ENCODE measurements around the gene SNPH. TPM values are rescaled to one million over a fixed set of nuclear protein-coding genes. Genes with fewer than 3 reads are reported as not detected.
"Not testable (repeated sequence)": the region's sequence is repeated elsewhere in the genome, so short reads cannot be mapped to it uniquely, and the experiment has no call there.

Gene SNPH, protein sequence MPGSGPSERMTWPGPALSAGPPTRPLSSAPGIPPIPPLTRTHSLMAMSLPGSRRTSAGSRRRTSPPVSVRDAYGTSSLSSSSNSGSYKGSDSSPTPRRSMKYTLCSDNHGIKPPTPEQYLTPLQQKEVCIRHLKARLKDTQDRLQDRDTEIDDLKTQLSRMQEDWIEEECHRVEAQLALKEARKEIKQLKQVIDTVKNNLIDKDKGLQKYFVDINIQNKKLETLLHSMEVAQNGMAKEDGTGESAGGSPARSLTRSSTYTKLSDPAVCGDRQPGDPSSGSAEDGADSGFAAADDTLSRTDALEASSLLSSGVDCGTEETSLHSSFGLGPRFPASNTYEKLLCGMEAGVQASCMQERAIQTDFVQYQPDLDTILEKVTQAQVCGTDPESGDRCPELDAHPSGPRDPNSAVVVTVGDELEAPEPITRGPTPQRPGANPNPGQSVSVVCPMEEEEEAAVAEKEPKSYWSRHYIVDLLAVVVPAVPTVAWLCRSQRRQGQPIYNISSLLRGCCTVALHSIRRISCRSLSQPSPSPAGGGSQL
- total RNA-seq, result 1 to 10 TPM in 3 of 4 donors, under 1 TPM in 1; 0.89 to 3.8 (median 2.5) TPM

DNA sequence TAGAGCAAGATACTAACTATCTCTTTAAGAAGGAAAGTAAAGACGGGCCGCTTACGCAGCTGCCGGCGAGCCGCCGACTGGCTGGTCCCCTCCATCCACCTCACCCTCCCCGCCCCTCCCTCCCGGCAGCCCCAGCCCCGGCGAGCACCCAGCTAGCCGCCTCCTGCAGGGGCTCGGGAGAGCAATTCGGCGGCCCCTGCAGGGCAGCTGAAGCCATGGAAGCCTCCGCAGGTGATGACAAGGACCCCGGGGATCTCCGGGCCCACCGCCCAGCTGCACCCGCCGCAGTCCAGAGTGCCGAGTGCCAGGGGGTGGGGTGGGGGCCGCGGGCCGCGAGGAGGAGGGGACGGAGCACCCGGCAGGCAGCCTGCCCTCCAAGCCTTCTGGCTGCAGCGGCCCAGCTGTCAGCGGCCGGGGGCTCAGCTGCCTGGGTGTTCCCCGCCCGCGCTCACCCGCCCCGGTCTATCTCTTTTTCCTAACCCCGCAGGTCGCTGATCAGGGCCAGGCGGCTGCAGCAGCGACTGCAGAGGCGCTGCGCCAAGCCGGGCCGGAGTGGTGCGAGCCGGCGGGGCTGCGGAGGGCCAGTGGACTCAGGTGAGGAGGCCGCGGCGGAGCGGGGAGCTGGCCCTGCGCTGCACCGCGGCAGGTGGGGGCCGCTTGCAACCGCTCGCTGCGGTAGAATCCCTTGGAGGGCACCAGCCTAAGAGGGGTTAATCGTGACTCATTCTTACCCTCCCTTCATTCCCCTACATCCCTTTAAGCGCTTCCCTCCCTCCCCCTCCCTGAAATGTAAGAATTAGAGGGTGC, at the start of gene SNPH:
Gene SNPH (plus strand): TSS at position 128 of the 807 bp plus-strand sequence. CDS start 29,946 bp downstream, outside the sequence.
- Histone ChIP-seq H3K27ac (peak within 1 kb of the TSS; percentile 3), H3K4me3 (peak within 1 kb of the TSS; percentile 92), H3K4me1 (peaks cover 18% of the 10 kb centered on the region), H3K36me3 (no peaks in the 10 kb centered on the region), H3K27me3 (no peaks in the 10 kb centered on the region), H3K9me3 (no peaks in the 10 kb centered on the region)
- TF ChIP-seq POLR2AphosphoS5 (IDR thresholded peaks at IDR 0.05) (no peak), POLR2A (IDR thresholded peaks at IDR 0.05) (no peak), EP300 (IDR thresholded peaks at IDR 0.05) (no peak)
- TF ChIP-seq, protein P1, sequence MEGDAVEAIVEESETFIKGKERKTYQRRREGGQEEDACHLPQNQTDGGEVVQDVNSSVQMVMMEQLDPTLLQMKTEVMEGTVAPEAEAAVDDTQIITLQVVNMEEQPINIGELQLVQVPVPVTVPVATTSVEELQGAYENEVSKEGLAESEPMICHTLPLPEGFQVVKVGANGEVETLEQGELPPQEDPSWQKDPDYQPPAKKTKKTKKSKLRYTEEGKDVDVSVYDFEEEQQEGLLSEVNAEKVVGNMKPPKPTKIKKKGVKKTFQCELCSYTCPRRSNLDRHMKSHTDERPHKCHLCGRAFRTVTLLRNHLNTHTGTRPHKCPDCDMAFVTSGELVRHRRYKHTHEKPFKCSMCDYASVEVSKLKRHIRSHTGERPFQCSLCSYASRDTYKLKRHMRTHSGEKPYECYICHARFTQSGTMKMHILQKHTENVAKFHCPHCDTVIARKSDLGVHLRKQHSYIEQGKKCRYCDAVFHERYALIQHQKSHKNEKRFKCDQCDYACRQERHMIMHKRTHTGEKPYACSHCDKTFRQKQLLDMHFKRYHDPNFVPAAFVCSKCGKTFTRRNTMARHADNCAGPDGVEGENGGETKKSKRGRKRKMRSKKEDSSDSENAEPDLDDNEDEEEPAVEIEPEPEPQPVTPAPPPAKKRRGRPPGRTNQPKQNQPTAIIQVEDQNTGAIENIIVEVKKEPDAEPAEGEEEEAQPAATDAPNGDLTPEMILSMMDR (IDR thresholded peaks at IDR 0.05), result no peak
- DNase-seq (ENCODE audit: low spot score in 2 of 2), result peak in 1 of 2 donors; percentile 78
- 0% methylated on average over 18 of the region's 61 CpGs for WGBS

DNA sequence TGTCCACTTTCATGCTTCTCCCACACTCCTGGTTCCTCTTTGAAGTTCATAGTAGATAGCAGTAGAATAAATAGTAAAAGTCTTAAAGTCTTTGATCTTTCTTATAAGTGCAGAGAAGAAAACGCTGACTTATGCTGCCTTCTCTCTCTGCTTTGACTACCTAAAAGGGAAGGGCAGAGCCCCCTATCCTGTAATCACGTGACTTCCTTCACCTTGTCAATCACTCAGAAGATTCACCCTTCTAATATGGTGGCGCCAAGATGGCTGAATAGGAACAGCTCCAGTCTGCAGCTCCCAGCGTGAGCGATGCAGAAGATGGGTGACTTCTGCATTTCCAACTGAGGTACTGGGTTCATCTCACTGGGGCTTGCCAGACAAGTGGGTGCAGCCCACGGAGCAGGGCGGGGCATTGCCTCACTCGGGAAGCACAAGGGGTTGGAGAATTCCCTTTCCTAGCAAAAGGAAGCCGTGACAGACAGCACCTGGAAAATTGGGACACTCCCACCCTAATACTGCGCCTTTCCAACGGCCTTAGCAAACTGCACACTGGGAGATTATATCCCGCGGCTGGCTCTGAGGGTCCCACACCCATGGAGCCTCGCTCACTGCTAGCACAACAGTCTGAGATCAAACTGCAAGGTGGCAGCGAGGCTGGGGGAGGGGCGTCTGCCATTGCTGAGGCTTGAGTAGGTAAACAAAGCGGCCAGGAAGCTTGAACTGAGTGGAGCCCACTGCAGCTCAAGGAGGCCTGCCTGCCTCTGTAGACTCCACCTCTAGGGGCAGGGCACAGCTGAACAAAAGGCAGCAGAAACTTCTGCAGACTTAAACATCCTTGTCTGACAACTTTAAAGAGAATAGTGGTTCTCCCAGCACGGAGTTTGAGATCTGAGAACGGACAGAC, 49.3 kb upstream of the SNPH start:
- 77% methylated on average over 14 of the region's 19 CpGs for WGBS
- H3K4me3 ChIP-seq; DNase-seq (ENCODE audit: low spot score in 2 of 2): not testable (repeated sequence)

DNA sequence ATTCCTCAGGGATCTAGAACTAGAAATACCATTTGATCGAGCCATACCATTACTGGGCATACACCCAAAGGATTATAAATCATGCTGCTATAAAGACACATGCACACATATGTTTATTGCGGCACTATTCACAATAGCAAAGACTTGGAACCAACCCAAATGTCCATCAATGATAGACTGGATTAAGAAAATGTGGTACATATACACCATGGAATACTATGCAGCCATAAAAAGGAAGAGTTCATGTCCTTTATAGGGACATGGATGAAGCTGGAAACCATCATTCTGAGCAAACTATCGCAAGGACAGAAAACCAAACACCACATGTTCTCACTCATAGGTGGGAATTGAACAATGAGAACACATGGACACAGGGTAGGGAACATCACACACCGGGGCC, 43.3 kb upstream of the SNPH start:
- 70% methylated on average over 4 of the region's 4 CpGs for WGBS
- DNase-seq (ENCODE audit: low spot score in 2 of 2), result not testable (repeated sequence)

More for the DNA sequence above, 49.3 kb upstream of the SNPH start:
- not testable (repeated sequence) for H3K36me3 ChIP-seq, H3K4me1 ChIP-seq, H3K9me3 ChIP-seq, H3K27ac ChIP-seq
- peaks cover 13% of the 10 kb centered on the region for H3K27me3 ChIP-seq

DNA sequence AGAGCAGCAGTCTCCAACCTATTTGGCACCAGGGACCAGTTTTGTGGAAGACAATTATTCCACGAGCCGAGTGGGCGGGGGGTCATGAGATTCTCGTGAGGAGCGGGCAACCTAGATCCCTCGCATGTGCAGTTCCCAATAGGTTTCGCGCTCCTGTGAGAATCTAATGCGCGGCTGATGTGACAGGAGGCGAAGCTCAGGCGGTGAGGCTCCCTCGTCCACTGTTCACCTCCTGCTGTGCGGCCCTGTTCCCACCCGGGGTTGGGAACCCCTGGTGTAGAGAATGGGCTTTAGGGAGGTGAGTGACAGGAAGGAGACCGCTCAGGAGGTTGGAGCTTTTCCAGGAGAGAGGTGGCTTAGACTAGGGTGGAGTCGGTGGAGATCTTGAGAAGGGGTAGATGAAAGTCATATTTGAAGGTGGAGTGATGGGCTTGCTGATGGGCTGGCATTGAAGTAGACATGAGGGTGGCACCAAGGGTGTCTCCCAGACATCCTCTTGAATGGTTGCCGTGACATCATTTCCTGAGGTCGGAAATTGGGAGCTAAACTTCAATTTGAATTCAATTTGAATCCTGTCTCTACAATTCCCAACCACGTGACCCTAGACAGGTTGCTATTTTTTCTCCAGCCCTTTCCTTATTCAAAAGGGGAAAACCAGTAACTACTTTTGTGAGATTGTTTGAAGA, 41.7 kb upstream of the SNPH start:
- 83% methylated on average over 20 of the region's 20 CpGs for WGBS
- DNase-seq (ENCODE audit: low spot score in 2 of 2), result no peak
- no peaks in the 10 kb centered on the region for H3K9me3 ChIP-seq
- H3K27ac ChIP-seq, result no peak overlapping the region
- H3K27me3 ChIP-seq, result peaks cover 33% of the 10 kb centered on the region
- TF ChIP-seq POLR2A (IDR thresholded peaks at IDR 0.05), result no peak
- H3K4me3 ChIP-seq, result no peak overlapping the region
- no peaks in the 10 kb centered on the region for H3K36me3 ChIP-seq
- H3K4me1 ChIP-seq, result peaks cover 18% of the 10 kb centered on the region

More for the DNA sequence above, 43.3 kb upstream of the SNPH start:
- not testable (repeated sequence) for H3K36me3 ChIP-seq, H3K4me3 ChIP-seq, H3K9me3 ChIP-seq, H3K27ac ChIP-seq
- peaks cover 18% of the 10 kb centered on the region for H3K4me1 ChIP-seq
- peaks cover 17% of the 10 kb centered on the region for H3K27me3 ChIP-seq

DNA sequence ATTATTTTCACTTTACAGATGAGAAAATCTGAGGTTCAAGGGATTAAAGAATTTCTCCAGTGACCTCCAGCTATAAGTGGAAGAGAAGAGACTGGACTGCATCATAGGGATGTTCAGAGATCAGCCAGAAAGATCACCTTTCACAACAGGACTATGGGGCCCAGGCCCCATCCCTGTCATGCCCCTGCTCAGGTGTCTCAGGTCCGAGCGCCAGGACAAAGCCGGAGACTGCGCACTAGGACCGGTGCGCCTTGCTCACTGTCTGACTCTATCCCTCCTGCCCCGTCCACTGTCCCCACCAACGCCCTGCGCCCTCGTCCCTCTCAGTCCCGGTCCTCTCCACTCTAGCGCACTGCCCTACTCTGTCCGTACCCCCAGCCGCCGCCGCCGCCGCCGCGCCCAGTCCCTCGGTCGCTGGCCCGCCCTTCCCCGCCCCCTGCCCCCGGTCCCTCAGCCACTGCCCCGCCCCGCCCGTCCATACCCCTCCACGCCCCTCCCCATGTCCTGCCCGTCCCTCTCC, 40.8 kb upstream of the SNPH start:
- no peaks in the 10 kb centered on the region for H3K36me3 ChIP-seq
- 1% methylated on average over 13 of the region's 30 CpGs for WGBS
- H3K27me3 ChIP-seq, result peaks cover 43% of the 10 kb centered on the region
- H3K9me3 ChIP-seq, result no peaks in the 10 kb centered on the region
- H3K4me1 ChIP-seq, result peaks cover 18% of the 10 kb centered on the region
- peak overlapping the region; percentile 74 for H3K4me3 ChIP-seq
- TF ChIP-seq POLR2A (IDR thresholded peaks at IDR 0.05), result no peak
- no peak for TF ChIP-seq POLR2AphosphoS5 (IDR thresholded peaks at IDR 0.05)
- TF ChIP-seq, protein P1 (IDR thresholded peaks at IDR 0.05), result no peak
- no peak for TF ChIP-seq EP300 (IDR thresholded peaks at IDR 0.05)
- no peak overlapping the region for H3K27ac ChIP-seq
- peak in 1 of 2 donors; percentile 86 for DNase-seq (ENCODE audit: low spot score in 2 of 2)
